Globus pallidus (tissue), 1 donor: ENCODE measurements around the gene SSB.
"Not testable (repeated sequence)": the region's sequence is repeated elsewhere in the genome, so short reads cannot be mapped to it uniquely, and the experiment has no call there.

Source experiments
- DNase-seq: peaks from one replicate; pipeline ENCODE4 v3.0.0-alpha.2; 2015; ENCODE audit warnings: low spot score

SSB gene

GRCh38 chr2:169828141-169828811, 29.6 kb downstream of the SSB start:
- peak; percentile 80 for DNase-seq

- no peak for DNase-seq
Measured at GRCh38 chr2:169834401-169834800, 35.7 kb downstream of the SSB start.

GRCh38 chr2:169838743-169839489, 40.2 kb downstream of the SSB start:
- no peak for DNase-seq

DNA sequence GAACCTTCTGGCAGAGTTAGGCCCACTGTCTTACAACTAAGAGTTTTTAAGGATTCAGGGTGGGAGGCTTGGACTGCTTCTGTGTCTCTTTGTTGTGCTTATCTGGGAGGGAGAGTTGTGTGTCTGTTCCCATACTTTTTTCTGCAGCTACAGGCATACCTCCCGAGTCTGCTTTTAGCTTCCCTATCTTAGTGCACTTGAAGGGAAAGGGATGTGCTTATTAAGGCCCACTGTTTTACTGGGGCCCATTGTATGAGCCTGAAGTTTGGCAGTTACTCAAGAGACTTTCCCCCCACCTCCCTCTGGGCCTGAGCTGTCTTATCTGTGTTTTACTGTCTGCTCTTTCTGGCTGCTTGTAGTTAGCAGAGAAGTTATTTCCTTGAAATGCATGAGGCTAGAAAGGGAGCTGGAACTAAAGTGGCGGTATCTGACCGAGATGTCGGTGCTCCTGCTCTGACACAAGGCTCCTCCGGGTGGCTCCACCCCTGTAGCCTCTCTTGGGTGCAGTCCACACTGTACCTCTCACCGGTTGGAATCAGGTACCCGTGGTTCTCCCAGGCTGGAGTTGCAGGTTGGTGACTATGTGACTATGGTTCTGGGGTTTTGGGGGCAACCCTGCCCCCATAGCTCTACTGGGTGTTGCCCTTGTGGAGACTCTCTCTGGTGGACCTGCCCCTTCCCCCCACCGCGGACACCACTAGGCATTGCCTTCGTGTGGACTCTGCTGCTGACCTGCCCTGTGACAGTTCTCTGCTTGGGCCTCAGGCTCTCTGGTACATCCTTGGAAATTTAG, 41.5 kb downstream of the SSB start:
- DNase-seq: no peak

DNA sequence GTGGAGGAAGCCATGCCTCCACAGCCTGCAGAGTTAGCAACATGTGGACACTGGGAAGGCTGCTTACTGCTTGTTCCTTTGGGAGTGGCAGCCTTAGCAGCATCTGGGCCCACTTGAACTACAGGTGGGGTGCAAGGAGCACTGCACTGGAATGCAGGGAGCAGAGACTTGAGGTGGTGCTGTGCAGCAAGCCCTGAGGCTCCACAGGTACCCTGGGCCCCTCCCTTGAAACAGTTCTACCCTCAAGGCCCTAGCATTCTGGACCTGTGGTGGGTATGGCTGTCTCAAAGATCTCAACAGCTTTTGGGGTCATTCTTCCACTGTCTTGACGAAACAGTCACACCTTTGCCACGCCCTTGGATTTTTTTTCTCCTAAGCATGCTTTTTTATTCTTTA, 42.1 kb downstream of the SSB start:
- no peak for DNase-seq

DNA sequence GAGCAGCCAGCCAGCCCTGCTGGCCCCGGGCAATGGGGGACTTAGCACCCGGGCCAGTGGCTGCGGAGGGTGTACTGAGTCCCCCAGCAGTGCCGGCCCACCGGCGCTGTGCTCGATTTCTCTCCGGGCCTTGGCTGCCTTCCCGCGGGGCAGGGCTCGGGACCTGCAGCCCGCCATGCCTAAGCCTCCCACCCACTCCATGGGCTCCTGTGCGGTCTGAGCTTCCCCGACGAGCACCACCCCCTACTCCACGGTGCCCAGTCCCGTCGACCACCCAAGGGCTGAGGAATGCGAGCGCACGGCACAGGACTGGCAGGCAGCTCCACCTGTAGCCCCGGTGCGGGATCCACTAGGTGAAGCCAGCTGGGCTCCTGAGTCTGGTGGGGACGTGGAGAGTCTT, 43.0 kb downstream of the SSB start:
- not testable (repeated sequence) for DNase-seq

GRCh38 chr2:169845016-169845415, 46.3 kb downstream of the SSB start:
- no peak for DNase-seq

- DNase-seq: peak; percentile 76
Measured at GRCh38 chr2:169848959-169849693, 50.5 kb downstream of the SSB start.

DNA sequence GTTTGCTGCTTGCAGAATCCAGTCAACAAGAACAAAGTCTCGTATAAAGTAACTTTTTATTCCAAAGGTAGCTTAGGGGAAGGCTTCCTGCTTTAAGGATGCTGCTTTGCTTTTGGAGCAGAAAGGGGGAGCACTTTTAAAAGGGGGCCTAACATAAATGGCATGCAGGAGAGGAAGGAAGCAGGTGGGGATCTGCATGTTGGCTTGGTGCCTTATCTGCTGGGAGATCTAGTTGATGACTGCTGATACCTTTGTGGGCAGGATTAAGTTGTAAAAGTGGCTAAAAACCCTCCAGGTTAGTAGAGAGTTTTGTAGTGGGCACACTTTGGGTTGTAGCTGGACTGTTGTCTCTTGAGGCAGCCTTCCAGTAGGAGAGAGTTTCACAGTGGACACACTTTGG, 51.0 kb downstream of the SSB start:
- no peak for DNase-seq

GRCh38 chr2:169853041-169853668, 54.5 kb downstream of the SSB start:
- DNase-seq: no peak

- not testable (repeated sequence) for DNase-seq
Measured at GRCh38 chr2:169855281-169856258, 56.9 kb downstream of the SSB start.

GRCh38 chr2:169859423-169859822, 60.8 kb downstream of the SSB start:
- no peak for DNase-seq

- DNase-seq: no peak
Measured at GRCh38 chr2:169860149-169860548, 61.5 kb downstream of the SSB start.
